ENCODE measurements around the gene CASP8. TPM values are rescaled to one million over a fixed set of nuclear protein-coding genes. Genes with fewer than 3 reads are reported as not detected.
A peak's percentile ranks its signal among the peaks of the same experiment; 100 is the strongest.
"Not testable (repeated sequence)": the region's sequence is repeated elsewhere in the genome, so short reads cannot be mapped to it uniquely, and the experiment has no call there.

CASP8 gene
- total and polyA plus RNA-seq, 7 donors = 4.9 to 28.7 (median 13.0) TPM

DNA sequence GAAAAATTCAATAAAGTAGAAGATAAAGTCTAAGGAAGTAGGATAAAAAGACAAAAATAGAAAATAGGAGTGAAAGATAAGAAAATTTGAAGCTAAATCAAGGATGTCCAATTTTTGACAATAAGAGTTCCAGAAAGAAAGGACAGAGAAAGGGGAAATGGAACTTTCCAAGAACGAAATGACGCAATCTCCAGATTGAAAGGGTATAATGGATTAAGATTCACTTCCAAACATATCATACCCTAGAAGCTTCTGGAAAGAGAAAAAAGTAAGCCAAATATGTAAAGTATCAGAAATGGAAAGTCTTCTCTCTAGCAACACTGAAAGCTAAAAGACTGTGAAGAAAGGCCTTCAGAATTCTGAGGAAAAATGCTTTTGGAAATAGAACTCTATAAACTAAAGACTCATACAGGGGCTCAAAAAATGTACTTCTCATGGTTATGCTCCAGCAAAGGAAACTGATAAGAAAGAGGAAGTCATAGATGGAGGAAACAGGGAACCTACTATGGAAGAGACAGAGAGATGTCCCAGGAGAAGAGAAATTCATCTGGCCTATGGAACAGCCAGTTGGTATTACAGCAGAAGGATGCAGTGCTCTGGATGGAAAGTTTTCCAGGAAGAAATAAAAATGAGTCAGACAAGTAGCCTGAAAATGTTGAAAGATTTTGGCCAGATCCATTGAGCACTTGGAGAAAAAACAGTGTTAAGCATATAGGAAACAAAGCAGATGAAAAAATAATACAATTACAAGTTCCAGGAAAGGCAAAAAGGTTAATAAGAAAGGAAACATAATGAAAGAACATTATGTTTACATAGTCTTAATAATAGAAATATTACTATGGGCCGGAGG lies 20.1 kb downstream of the CASP8 start:
- H3K9me3 ChIP-seq = no peaks in the 10 kb centered on the region
- intact Hi-C loops (cut with DNase I) = no loop called here
- peaks cover 0 to 13% (median 0%) of the 10 kb centered on the region in 4 donors for H3K4me1 ChIP-seq
- peaks cover 0 to 32% (median 19%) of the 10 kb centered on the region in 4 donors for H3K36me3 ChIP-seq
- TF ChIP-seq POLR2A (IDR thresholded peaks at IDR 0.05) (no peak), EP300 (IDR thresholded peaks at IDR 0.05) (no peak), POLR2AphosphoS5 (IDR thresholded peaks at IDR 0.05) (no peak)
- TF ChIP-seq, protein P1, sequence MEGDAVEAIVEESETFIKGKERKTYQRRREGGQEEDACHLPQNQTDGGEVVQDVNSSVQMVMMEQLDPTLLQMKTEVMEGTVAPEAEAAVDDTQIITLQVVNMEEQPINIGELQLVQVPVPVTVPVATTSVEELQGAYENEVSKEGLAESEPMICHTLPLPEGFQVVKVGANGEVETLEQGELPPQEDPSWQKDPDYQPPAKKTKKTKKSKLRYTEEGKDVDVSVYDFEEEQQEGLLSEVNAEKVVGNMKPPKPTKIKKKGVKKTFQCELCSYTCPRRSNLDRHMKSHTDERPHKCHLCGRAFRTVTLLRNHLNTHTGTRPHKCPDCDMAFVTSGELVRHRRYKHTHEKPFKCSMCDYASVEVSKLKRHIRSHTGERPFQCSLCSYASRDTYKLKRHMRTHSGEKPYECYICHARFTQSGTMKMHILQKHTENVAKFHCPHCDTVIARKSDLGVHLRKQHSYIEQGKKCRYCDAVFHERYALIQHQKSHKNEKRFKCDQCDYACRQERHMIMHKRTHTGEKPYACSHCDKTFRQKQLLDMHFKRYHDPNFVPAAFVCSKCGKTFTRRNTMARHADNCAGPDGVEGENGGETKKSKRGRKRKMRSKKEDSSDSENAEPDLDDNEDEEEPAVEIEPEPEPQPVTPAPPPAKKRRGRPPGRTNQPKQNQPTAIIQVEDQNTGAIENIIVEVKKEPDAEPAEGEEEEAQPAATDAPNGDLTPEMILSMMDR (IDR thresholded peaks at IDR 0.05) = no peak
- H3K4me3 ChIP-seq = no peak overlapping the region
- H3K27me3 ChIP-seq = no peaks in the 10 kb centered on the region
- 93 to 97% methylated on average over 3 of the region's 3 CpGs for WGBS, 2 donors
- H3K27ac ChIP-seq = no peak overlapping the region
- DNase-seq = no peak

DNA sequence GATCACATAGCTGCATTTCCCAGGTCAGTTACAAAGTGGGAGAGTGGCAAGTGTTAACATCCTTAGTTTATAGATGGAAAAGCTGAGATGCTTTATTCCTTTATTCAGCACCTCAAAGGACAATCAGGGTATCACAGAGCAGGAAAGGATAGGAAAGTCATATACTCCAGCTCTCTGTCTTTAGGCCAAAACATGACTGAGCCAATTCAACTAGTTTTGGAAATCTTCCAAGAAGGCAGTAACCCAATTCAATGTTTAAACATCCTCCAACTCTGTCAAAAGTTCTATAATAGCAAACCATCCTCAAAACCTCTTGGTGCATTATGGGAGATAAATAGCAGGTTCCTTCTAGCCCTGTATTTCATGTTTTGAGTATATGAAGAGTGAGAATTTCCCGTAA lies 25.2 kb downstream of the CASP8 start:
- Histone ChIP-seq H3K36me3 (peaks cover 0 to 22% (median 12%) of the 10 kb centered on the region in 4 donors), H3K9me3 (no peaks in the 10 kb centered on the region), H3K4me3 (no peak overlapping the region), H3K4me1 (peaks cover 0 to 12% (median 0%) of the 10 kb centered on the region in 4 donors), H3K27me3 (no peaks in the 10 kb centered on the region), H3K27ac (peak overlapping the region in 1 of 4 donors; percentile 70)
- 97 to 100% methylated on average over 1 of the region's 1 CpG for WGBS, 2 donors
- TF ChIP-seq EP300 (IDR thresholded peaks at IDR 0.05) (no peak), POLR2AphosphoS5 (IDR thresholded peaks at IDR 0.05) (no peak), POLR2A (IDR thresholded peaks at IDR 0.05) (no peak)
- TF ChIP-seq, protein P1 (IDR thresholded peaks at IDR 0.05) = no peak
- DNase-seq = no peak
- intact Hi-C loops (cut with DNase I) = no loop called here

DNA sequence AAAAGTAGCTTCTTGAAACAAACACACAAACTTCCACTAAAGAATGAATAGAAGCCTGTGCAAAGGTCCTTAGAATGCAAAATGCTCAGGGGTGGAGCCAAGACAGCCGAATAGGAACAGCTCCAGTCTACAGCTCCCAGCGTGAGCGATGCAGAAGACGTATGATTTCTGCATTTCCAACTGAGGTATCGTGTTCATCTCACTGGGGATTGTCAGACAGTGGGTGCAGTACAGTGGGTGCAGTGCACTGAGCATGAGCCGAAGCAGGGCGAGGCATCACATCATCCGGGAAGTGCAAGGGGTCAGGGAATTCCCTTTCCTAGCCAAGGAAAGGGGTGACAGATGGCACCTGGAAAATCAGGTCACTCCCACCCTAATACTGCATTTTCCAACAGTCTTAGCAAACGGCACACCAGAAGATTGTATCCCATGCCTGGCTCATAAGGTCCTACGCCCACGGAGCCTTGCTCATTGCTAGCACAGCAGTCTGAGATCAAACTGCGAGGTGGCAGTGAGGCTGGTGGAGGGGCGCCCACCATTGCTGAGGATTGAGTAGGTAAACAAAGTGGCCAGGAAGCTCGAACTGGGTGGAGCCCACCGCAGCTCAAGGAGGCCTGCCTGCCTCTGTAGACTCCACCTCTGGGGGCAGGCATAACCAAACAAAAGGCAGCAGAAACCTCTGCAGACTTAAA lies 30.3 kb downstream of the CASP8 start:
- H3K4me1 ChIP-seq; H3K4me3 ChIP-seq; intact Hi-C loops (cut with DNase I); H3K27me3 ChIP-seq; H3K9me3 ChIP-seq; DNase-seq; H3K27ac ChIP-seq: not testable (repeated sequence)
- WGBS, 2 donors = 96 to 98% methylated on average over 15 of the region's 15 CpGs
- H3K36me3 ChIP-seq = peaks cover 0 to 16% (median 8%) of the 10 kb centered on the region in 4 donors

DNA sequence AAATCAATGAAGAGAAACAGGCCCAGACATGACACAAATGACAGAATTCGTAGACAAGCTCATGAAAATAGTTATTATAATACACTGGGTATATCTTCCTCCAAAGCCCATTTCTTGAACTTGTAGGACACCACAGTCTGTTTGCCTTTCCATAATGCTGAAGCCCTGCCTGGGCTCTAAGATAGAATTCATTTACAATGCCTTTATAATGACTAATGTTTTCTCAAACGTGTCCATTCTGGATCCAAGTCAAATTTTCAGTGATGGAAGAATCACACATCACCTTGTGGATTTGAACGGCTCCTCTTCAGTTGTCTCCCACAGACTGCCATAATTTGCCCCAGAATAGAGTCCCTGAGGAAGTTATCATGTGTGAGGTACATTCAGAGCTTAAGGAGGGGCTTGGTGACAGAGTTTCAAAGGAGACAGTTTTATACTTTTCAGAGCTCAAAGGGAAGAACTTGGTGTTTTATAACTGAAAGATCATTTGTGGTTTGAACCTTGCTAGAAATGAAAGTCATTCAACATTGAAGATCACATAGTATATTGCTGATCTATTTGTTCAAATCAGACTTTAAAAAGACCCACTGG lies 38.2 kb downstream of the CASP8 start:
- 68 to 80% methylated on average over 3 of the region's 3 CpGs for WGBS, 2 donors
- DNase-seq = no peak
- intact Hi-C loops (cut with DNase I) = no loop called here
- H3K4me1 ChIP-seq = no peaks in the 10 kb centered on the region
- no peak overlapping the region for H3K4me3 ChIP-seq
- H3K9me3 ChIP-seq = no peaks in the 10 kb centered on the region
- no peaks in the 10 kb centered on the region for H3K27me3 ChIP-seq
- no peaks in the 10 kb centered on the region for H3K36me3 ChIP-seq
- no peak overlapping the region for H3K27ac ChIP-seq
- TF ChIP-seq POLR2AphosphoS5 (IDR thresholded peaks at IDR 0.05) = no peak
- TF ChIP-seq EP300 (IDR thresholded peaks at IDR 0.05) = no peak
- TF ChIP-seq, protein P1 (IDR thresholded peaks at IDR 0.05) = no peak
- TF ChIP-seq POLR2A (IDR thresholded peaks at IDR 0.05) = no peak

DNA sequence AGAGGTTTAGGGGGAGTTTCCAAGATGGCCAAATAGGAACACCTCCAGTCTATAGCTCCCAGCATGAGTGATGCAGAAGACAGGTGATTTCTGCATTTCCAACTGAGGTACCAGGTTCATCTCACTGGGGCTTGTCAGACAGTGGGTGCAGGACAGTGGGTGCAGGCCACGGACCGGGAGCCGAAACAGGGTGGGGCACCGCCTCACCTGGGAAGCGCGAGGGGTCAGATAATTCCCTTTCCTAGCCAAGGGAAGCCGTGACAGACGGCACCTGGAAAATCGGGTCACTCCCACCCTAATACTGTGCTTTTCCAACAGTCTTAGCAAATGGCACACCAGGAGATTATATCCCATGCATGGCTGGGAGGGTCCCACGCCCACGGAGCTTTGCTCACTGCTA lies 39.6 kb downstream of the CASP8 start:
- H3K27me3 ChIP-seq; H3K4me1 ChIP-seq; H3K4me3 ChIP-seq; H3K36me3 ChIP-seq; intact Hi-C loops (cut with DNase I); DNase-seq; H3K27ac ChIP-seq; H3K9me3 ChIP-seq: not testable (repeated sequence)
- WGBS, 2 donors = 96% methylated on average over 11 of the region's 11 CpGs

All from sigmoid colon (tissue), 7 donors.